ENCODE data around the gene RASL10A. TPM values are rescaled to one million over a fixed set of nuclear protein-coding genes. Genes with fewer than 3 reads are reported as not detected.
A peak's percentile ranks its signal among the peaks of the same experiment; 100 is the strongest.

Gene RASL10A
- total and polyA plus RNA-seq, 2 experiments from 2014 or later: 1.6 to 3.0 TPM

GRCh38 chr22:29291215-29291614 lies 24.3 kb downstream of the RASL10A start:
- H3K79me2 ChIP-seq (replicated peaks; ENCODE audit: insufficient read depth): peaks cover 77% of the 10 kb centered on the region

More at GRCh38 chr22:29291215-29291614, 24.3 kb downstream of the RASL10A start:
- Histone ChIP-seq H3K4me2 (no peak overlapping the region), H3K27ac (ENCODE audit: low read depth) (no peak overlapping the region), H2AFZ (no peak overlapping the region), H3K4me3 (no peak overlapping the region), H3K36me3 (ENCODE audit: insufficient read depth) (peaks cover 95% of the 10 kb centered on the region), H3K4me1 (ENCODE audit: insufficient read depth) (no peaks in the 10 kb centered on the region), H3K27me3 (ENCODE audit: insufficient read depth) (no peaks in the 10 kb centered on the region), H3K9me2 (ENCODE audit: insufficient read depth) (no peaks in the 10 kb centered on the region), H3F3A (replicated peaks; ENCODE audit: low read depth) (peaks cover 40% of the 10 kb centered on the region), H4K20me1 (replicated peaks; ENCODE audit: insufficient read depth) (peaks cover 67% of the 10 kb centered on the region)
- Mint-ChIP-seq H3K9me3 (no peaks in the 10 kb centered on the region), H3K36me3 (ENCODE audit: low read depth) (peaks cover 97% of the 10 kb centered on the region), H3K4me3 (no peak overlapping the region), H3K27me3 (ENCODE audit: insufficient read depth, low read depth, poor library complexity) (peaks cover 7% of the 10 kb centered on the region), H3K27ac (no peak overlapping the region), H3K4me1 (peaks cover 3% of the 10 kb centered on the region; the same call in 2 of the 3 replicates)
- DNase-seq (ENCODE audit: low spot score) (peak; percentile 28), ATAC-seq (peak; percentile 69)
- no peak for TF ChIP-seq REST (IDR thresholded peaks at IDR 0.05; ENCODE audit: unreplicated experiment)
- TF ChIP-seq JUNB (IDR thresholded peaks at IDR 0.05; ENCODE audit: unreplicated experiment): no peak
- TF ChIP-seq STAT1 (IDR thresholded peaks at IDR 0.05; ENCODE audit: unreplicated experiment): no peak
- TF ChIP-seq ZNF114 (CRISPR knock-in tag; IDR thresholded peaks at IDR 0.05): no peak
- TF ChIP-seq EZH2phosphoT487 (IDR thresholded peaks at IDR 0.05; ENCODE audit: unreplicated experiment): no peak
- TF ChIP-seq CTCF (conservative IDR thresholded peaks at IDR 0.05; ENCODE audit: low read depth in 2 of 2): no peak
- no peak for TF ChIP-seq CREB1 (CRISPR knock-in tag; IDR thresholded peaks at IDR 0.05; ENCODE audit: low read depth)
- no peak for TF ChIP-seq EZH2 (IDR thresholded peaks at IDR 0.05; ENCODE audit: low read depth, unreplicated experiment)
- TF ChIP-seq, protein P1, sequence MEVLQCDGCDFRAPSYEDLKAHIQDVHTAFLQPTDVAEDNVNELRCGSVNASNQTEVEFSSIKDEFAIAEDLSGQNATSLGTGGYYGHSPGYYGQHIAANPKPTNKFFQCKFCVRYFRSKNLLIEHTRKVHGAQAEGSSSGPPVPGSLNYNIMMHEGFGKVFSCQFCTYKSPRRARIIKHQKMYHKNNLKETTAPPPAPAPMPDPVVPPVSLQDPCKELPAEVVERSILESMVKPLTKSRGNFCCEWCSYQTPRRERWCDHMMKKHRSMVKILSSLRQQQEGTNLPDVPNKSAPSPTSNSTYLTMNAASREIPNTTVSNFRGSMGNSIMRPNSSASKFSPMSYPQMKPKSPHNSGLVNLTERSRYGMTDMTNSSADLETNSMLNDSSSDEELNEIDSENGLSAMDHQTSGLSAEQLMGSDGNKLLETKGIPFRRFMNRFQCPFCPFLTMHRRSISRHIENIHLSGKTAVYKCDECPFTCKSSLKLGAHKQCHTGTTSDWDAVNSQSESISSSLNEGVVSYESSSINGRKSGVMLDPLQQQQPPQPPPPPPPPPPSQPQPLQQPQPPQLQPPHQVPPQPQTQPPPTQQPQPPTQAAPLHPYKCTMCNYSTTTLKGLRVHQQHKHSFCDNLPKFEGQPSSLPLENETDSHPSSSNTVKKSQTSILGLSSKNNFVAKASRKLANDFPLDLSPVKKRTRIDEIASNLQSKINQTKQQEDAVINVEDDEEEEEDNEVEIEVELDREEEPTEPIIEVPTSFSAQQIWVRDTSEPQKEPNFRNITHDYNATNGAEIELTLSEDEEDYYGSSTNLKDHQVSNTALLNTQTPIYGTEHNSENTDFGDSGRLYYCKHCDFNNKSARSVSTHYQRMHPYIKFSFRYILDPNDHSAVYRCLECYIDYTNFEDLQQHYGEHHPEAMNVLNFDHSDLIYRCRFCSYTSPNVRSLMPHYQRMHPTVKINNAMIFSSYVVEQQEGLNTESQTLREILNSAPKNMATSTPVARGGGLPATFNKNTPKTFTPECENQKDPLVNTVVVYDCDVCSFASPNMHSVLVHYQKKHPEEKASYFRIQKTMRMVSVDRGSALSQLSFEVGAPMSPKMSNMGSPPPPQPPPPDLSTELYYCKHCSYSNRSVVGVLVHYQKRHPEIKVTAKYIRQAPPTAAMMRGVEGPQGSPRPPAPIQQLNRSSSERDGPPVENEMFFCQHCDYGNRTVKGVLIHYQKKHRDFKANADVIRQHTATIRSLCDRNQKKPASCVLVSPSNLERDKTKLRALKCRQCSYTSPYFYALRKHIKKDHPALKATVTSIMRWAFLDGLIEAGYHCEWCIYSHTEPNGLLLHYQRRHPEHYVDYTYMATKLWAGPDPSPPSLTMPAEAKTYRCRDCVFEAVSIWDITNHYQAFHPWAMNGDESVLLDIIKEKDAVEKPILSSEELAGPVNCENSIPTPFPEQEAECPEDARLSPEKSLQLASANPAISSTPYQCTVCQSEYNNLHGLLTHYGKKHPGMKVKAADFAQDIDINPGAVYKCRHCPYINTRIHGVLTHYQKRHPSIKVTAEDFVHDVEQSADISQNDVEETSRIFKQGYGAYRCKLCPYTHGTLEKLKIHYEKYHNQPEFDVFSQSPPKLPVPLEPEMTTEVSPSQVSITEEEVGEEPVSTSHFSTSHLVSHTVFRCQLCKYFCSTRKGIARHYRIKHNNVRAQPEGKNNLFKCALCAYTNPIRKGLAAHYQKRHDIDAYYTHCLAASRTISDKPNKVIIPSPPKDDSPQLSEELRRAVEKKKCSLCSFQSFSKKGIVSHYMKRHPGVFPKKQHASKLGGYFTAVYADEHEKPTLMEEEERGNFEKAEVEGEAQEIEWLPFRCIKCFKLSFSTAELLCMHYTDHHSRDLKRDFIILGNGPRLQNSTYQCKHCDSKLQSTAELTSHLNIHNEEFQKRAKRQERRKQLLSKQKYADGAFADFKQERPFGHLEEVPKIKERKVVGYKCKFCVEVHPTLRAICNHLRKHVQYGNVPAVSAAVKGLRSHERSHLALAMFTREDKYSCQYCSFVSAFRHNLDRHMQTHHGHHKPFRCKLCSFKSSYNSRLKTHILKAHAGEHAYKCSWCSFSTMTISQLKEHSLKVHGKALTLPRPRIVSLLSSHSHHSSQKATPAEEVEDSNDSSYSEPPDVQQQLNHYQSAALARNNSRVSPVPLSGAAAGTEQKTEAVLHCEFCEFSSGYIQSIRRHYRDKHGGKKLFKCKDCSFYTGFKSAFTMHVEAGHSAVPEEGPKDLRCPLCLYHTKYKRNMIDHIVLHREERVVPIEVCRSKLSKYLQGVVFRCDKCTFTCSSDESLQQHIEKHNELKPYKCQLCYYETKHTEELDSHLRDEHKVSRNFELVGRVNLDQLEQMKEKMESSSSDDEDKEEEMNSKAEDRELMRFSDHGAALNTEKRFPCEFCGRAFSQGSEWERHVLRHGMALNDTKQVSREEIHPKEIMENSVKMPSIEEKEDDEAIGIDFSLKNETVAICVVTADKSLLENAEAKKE (CRISPR knock-in tag; IDR thresholded peaks at IDR 0.05): no peak
- TF ChIP-seq NANOG (IDR thresholded peaks at IDR 0.05; ENCODE audit: borderline replicate concordance): no peak
- no peak for TF ChIP-seq POLR2AphosphoS5 (IDR thresholded peaks at IDR 0.05; ENCODE audit: low read depth)
- TF ChIP-seq ZNF331 (CRISPR knock-in tag; IDR thresholded peaks at IDR 0.05; ENCODE audit: low read depth): no peak
- TF ChIP-seq, protein P2, sequence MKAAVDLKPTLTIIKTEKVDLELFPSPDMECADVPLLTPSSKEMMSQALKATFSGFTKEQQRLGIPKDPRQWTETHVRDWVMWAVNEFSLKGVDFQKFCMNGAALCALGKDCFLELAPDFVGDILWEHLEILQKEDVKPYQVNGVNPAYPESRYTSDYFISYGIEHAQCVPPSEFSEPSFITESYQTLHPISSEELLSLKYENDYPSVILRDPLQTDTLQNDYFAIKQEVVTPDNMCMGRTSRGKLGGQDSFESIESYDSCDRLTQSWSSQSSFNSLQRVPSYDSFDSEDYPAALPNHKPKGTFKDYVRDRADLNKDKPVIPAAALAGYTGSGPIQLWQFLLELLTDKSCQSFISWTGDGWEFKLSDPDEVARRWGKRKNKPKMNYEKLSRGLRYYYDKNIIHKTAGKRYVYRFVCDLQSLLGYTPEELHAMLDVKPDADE (IDR thresholded peaks at IDR 0.05): no peak

All from GM23338 (cell line).